ENCODE measurements around the gene DLG2.
A peak's percentile ranks its signal among the peaks of the same experiment; 100 is the strongest.
"Not testable (repeated sequence)": the region's sequence is repeated elsewhere in the genome, so short reads cannot be mapped to it uniquely, and the experiment has no call there.

Gene DLG2

DNA sequence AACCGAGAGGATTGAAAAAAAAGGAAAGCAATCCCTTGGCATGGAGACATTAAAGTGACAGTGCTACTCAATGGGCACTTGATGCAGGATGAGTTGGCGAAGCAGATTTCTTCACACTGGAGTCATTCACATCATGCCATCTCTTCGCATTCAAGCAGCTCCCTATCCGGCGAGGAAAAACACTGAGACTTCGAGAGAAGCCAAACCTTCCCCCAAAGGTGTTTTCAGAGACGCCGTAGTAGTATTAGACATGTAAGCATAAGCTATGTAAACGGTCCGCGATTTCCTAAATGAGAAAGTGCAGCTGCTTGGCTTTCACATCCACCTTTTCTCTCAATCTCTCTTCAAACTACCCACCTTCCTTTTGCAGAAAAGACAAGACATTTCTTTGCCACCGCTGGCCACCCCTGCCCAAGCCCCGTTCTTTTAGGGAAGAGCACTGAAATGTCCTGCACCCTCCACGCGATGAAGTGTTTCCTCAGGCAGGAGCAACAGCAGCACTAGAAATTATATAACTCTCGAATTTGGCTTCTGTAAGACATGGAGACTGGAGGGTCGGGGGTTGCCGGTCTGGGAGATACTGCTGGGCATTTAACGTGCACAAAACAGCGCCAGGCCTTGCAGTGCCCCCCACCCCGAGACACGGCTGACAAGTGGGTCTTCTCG lies at the start of gene DLG2:
TSS of gene DLG2 (minus strand) at position 13 of the 666 bp plus-strand sequence.
- DNase-seq (ENCODE audit: low spot score), result peak; percentile 5

- DNase-seq (ENCODE audit: low spot score), result no peak
Measured at GRCh38 chr11:85673393-85673792, 46.2 kb upstream of the DLG2 start.

GRCh38 chr11:85672105-85672902 lies 45.2 kb upstream of the DLG2 start:
- no peak for DNase-seq (ENCODE audit: low spot score)

- not testable (repeated sequence) for DNase-seq (ENCODE audit: low spot score)
Measured at GRCh38 chr11:85670949-85671663, 44.0 kb upstream of the DLG2 start.

DNA sequence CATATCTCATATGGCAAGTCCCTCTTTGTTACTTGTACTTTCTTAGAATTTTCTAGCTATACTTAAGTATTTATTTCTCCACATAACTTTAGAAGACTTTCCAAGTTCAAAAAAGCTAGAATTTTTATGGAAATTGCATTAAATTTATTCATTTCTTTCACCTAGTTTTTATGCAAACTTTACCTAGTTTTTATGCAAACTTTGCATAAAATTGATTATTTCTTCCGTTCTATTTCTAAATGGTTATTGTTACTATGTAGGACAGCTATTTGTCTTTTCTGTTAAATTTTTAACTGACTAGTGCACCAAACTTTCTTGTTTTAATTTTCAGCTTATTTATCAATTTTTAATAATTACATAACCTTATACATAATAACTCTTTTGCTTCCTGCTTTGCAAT lies 41.0 kb upstream of the DLG2 start:
- DNase-seq (ENCODE audit: low spot score), result no peak

- no peak for DNase-seq (ENCODE audit: low spot score)
Measured at GRCh38 chr11:85666687-85667086, 39.5 kb upstream of the DLG2 start.

DNA sequence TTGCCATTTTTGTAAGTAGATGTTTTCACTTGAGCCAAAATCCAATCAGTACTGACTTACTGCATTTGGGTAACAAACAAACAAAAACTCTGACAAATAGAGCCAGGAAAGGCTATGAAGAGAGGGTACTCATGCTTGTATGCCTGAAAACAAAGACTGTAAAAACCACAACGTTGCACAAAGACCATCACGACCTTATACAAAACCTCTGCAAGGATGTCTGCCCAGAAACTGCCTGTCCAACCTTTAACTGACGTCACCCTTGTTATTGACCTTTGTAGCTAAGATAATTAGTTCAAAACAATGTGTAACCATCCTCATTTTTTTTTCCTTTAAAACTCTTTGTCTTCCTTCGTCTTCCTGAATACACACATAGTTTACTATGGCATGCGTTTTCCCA lies 38.6 kb upstream of the DLG2 start:
- no peak for DNase-seq (ENCODE audit: low spot score)

DNA sequence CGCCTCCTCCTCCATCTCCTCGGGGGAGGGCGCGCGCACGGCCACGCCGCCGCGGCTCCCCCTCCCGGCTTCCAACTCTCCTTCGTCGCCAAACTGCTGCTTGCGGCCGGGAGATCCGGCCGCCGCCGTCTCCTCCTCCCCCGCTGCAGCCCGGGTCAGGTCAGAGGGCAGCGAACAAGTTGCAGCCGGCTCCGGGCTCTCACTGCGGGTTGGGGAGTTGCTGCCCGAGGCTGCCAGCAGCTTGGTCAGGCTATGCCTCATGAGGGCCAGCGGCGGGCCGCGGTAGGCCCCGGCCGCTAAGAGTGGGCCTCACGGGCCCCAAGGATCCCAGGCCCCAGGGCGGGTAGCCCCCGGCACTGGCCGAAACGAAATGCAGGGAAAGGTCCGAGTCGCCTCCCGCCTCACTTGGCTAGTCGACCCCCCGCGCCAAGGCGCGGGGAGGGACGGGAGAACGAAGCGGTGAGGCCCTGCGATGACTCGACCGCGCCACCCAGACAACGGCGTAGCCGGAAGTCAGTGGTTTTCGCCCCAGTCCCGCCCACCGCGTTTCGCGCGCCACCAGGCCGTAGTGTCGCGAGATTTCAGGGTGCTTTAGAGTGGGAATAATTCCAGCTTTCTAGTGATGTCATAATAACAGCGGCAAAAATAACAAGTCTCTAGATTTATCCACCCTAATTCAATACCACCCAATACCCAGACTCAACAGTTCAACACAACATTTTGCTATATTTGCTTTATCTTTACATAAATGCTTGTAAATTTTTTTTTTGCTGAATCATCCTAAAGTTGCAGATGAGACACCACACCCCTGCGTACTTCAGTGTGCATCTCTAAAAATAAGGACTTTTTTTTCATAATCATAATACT lies 37.7 kb upstream of the DLG2 start, which contains the start of gene CREBZF:
TSS of gene CREBZF (minus strand) at position 515 of the 867 bp plus-strand sequence. CDS start at position 261, 254 bp downstream.
- DNase-seq (ENCODE audit: low spot score), result peak; percentile 84

DNA sequence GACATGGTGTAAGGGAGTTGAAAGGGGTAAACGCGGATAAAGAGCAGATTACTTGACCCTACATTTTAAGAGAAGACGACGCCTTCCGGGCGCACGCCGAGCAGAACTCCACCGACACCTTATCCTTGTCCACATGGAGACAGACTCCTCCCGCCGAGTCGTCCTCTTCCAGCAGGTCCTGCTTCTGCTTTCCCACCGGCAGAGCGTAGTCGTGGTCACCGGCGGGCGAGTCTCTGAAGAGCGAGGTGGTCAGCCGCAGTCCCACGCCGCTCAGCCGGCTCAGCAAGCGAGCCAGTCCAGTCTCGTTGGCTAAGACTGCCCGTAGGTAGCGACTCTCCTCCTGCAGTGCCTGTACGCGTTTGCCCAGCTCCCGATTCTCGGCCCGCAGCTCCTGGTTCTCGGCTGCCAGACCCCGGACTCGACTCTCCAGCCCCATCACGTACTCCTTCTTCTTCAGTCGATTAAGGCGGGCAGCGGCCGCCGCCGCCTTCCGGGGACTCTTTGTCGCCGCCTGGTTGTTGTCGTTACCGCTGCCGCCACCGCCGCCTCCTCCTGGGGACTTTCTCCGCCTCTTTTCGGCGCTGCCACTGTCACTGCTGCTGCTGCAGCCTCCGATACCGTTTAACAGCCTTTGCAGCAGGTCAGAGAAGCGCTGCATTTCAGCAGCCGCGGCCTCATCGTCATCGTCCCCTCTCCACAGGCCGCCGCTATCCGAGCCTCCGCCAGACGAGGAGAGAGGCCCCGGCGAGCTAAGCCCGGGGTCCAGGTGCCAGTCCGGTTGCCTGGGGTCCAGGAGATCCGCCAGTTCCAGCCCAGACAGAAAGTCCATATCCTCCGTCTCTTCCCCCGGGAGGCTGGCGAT lies 36.8 kb upstream of the DLG2 start:
- peak; percentile 48 for DNase-seq (ENCODE audit: low spot score)

GRCh38 chr11:85663080-85663752 lies 36.1 kb upstream of the DLG2 start:
- DNase-seq (ENCODE audit: low spot score), result no peak

- DNase-seq (ENCODE audit: low spot score), result no peak
Measured at GRCh38 chr11:85661972-85662664, 35.0 kb upstream of the DLG2 start.

DNA sequence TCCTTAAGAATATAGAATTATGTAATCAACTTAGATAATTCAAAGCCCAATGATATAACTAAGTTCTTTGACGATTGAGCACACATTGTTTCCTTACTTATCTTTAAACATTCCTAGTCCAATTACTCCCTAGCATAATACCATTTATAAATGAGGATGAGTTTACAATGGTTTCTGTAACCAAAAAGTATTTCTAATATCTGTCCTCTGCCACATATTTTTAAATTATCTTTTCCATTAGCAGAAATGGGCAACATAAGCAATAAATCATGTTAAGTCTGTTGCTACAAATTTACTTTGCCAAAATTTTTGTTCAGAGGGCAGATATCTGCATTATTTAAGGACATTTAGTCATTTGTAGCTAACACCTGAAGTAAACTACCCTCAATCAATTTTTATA lies 31.0 kb upstream of the DLG2 start:
- DNase-seq (ENCODE audit: low spot score), result no peak

DNA sequence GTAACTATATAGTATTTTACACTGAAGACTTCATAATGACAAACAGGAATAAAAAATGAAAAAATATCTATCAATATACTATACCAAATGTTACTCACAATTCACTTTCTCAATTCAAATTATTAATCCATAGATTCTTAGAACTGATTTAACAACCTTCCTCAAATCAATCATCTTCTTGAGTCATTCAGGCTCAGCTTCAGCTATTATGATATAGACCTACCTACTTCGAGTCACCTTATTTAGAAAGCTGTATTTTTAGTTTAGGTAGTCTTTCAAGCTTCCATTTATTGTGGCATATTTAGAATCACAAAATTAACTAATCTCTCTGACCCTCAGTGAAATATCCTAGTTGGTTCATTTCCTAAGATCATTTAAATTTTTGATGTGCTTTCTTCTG lies 29.6 kb upstream of the DLG2 start:
- DNase-seq (ENCODE audit: low spot score), result no peak

- DNase-seq (ENCODE audit: low spot score), result not testable (repeated sequence)
Measured at GRCh38 chr11:85654343-85654742, 27.2 kb upstream of the DLG2 start.

DNA sequence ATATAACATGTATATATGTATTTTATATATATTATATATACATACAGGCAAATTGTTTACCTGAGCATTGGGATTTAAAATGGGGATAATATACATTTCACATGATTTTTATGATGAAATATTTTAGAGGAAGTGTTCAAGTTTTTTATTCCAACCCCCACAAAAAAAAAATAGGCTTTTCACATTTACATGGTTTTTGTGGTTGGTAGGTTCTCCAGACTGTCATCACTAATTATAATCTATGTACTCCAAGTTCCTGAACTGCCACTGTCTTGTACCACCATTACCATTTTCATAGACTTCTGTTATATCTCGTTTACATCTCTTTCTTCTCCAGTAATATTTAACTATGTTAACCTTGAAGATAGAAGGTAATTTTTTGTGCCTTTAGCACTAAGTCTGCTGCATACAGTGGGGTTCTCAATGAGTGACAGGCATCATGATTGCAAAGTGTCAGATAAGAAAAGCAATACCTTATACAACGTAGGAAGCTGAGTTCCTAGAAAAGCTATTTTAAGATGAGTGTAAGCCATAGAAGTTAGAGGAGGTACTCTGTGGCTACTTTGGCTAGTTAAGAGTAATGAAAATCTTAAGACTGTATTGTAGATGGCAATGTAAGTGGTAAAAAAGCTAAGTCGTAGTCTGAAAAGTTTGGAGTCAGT lies 25.8 kb upstream of the DLG2 start:
- DNase-seq (ENCODE audit: low spot score), result no peak

- no peak for DNase-seq (ENCODE audit: low spot score)
Measured at GRCh38 chr11:85651118-85651517, 24.0 kb upstream of the DLG2 start.

- DNase-seq (ENCODE audit: low spot score), result peak; percentile 68
Measured at GRCh38 chr11:85647604-85648299, 20.6 kb upstream of the DLG2 start, which contains the start of gene TMEM126A. Gene TMEM126A, plus strand, starts transcription at chr11:85647967. Its CDS starts 2,289 bp downstream, at chr11:85650256.

DNA sequence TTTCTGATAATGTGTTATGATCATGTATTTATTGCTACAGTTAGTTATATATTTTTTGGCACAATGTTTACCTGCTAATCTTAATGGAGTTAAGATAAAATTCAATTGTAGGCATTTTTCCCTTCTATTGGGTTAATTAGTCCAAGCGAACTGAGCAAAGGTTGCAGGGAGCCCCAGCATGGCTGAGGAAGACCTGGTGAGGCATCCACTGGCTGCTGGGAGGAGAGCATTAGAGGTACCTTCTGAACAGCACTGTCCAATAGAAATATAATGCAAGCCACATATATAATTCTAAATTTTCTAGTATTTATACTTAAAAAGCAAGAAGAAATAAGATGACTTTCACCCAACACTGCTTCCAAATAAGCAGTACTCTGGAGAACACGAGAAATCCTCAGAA lies 19.9 kb upstream of the DLG2 start:
- DNase-seq (ENCODE audit: low spot score), result no peak
